Small intestine (tissue), 7 donors: Measurements from ENCODE around the gene KCNIP1. TPM values are rescaled to one million over a fixed set of nuclear protein-coding genes. Genes with fewer than 3 reads are reported as not detected.

Source experiments
- DNase-seq, 2 donors: peaks; one replicate each; pipeline versions ENCODE4 v3.0.0 to v3.0.0-alpha.2; 2013
- FAIRE-seq: peaks from 2 replicates; lab custom pipeline; 2012; peaks lifted over from hg19 to GRCh38; lab: Jason Lieb, UNC
- H3K27ac ChIP-seq, 3 donors: one replicate each; pipeline ENCODE4 v1.5.1; 2013; ENCODE audit warnings: low read length in 2 of 3, mild to moderate bottlenecking in 2 of 3, control low read depth in 1 of 3, inconsistent platforms in 1 of 3, low read depth in 1 of 3, moderate library complexity in 1 of 3
- H3K27me3 ChIP-seq, 3 donors: one replicate each; pipeline ENCODE4 v1.6.1; 2013; ENCODE audit warnings: low read length in 3 of 3, inconsistent platforms in 1 of 3; ENCODE audit not compliant: control insufficient read depth in 3 of 3, insufficient read depth in 3 of 3
- H3K36me3 ChIP-seq, 3 donors: one replicate each; pipeline ENCODE4 v1.6.1; 2013; ENCODE audit warnings: low read length in 3 of 3, inconsistent platforms in 1 of 3, low read depth in 1 of 3, mild to moderate bottlenecking in 1 of 3, moderate library complexity in 1 of 3; ENCODE audit not compliant: control insufficient read depth in 3 of 3, insufficient read depth in 2 of 3
- H3K4me1 ChIP-seq, 3 donors: one replicate each; pipeline ENCODE4 v1.6.1; 2013; ENCODE audit warnings: low read length in 2 of 3, inconsistent platforms in 1 of 3, low read depth in 1 of 3, mild to moderate bottlenecking in 1 of 3, moderate library complexity in 1 of 3; ENCODE audit not compliant: control insufficient read depth in 3 of 3, insufficient read depth in 2 of 3
- H3K4me3 ChIP-seq, 3 donors: one replicate each; pipeline ENCODE4 v1.5.1; 2013; ENCODE audit warnings: low read length in 3 of 3, control low read depth in 1 of 3, inconsistent platforms in 1 of 3, low read depth in 1 of 3, mild to moderate bottlenecking in 1 of 3, moderate library complexity in 1 of 3
- H3K9me3 ChIP-seq, 2 donors: one replicate each; pipeline ENCODE4 v1.6.1; 2013; ENCODE audit warnings: low read depth in 1 of 2, low read length in 1 of 2; ENCODE audit not compliant: control insufficient read depth in 2 of 2, insufficient read depth in 1 of 2
- WGBS, 3 donors: extraction: QIAGEN DNeasy Blood & Tissue Kit; methylation state at CpG; one replicate each; pipeline ENCODE4 v1.1.7; 2013; 5-methylcytosine and 5-hydroxymethylcytosine counted together
- polyA plus RNA-seq, 4 donors: library from polyadenylated mRNA; stranded (reverse) in 3 of 4; unstranded in 1 of 4; fragments of 200-250 nt in 3 of 4; fragments of 120-200 nt in 1 of 4; gene quantifications; one replicate each; pipeline versions ENCODE4 v1.2.1 to v1.2.3, GENCODE V29; 2013
- donor health status: healthy with polysubstance abuse.
- donor health status: control.
- donor health status: control.
- donor health status: Bipolar disorder and iron deficiency.
- donor health status: healthy.

Gene KCNIP1
- polyA plus RNA-seq, 4 donors = 0.21 to 1.0 TPM; not detected in 2

GRCh38 chr5:170678811-170679210, 175.0 kb downstream of the KCNIP1 start:
- Histone ChIP-seq H3K4me3 (no peak overlapping the region), H3K27me3 (peaks cover 0 to 9% (median 6%) of the 10 kb centered on the region in 3 donors), H3K27ac (no peak overlapping the region), H3K36me3 (no peaks in the 10 kb centered on the region), H3K4me1 (no peaks in the 10 kb centered on the region), H3K9me3 (no peaks in the 10 kb centered on the region)
- FAIRE-seq (no peak), DNase-seq (no peak)
- WGBS, 3 donors = 52 to 79% (median 55%) methylated on average over 2 of the region's 2 CpGs

- 1 to 4% (median 2%) methylated on average over 28 of the region's 28 CpGs for WGBS, 3 donors
Observed at GRCh38 chr5:170681013-170681433, 177.2 kb downstream of the KCNIP1 start.

GRCh38 chr5:170691657-170692056, 187.8 kb downstream of the KCNIP1 start:
- no peak overlapping the region for H3K4me3 ChIP-seq
- H3K27me3 ChIP-seq = peaks cover 0 to 7% (median under 1%) of the 10 kb centered on the region in 3 donors
- H3K9me3 ChIP-seq = no peaks in the 10 kb centered on the region
- FAIRE-seq = no peak
- no peaks in the 10 kb centered on the region for H3K36me3 ChIP-seq
- H3K4me1 ChIP-seq = no peaks in the 10 kb centered on the region
- WGBS, 3 donors = 27 to 35% (median 28%) methylated on average over 4 of the region's 4 CpGs
- DNase-seq = no peak
- H3K27ac ChIP-seq = no peak overlapping the region

More at GRCh38 chr5:170681013-170681433, 177.2 kb downstream of the KCNIP1 start:
- H3K4me1 ChIP-seq = no peaks in the 10 kb centered on the region
- no peak for FAIRE-seq
- DNase-seq = peak; percentile 8 to 65
- no peaks in the 10 kb centered on the region for H3K36me3 ChIP-seq
- no peaks in the 10 kb centered on the region for H3K9me3 ChIP-seq
- H3K27ac ChIP-seq = no peak overlapping the region
- peaks cover 0 to 7% (median 6%) of the 10 kb centered on the region in 3 donors for H3K27me3 ChIP-seq
- H3K4me3 ChIP-seq = no peak overlapping the region

- no peak for FAIRE-seq
Observed at GRCh38 chr5:170693701-170694100, 189.9 kb downstream of the KCNIP1 start.

GRCh38 chr5:170694911-170695310, 191.1 kb downstream of the KCNIP1 start:
- WGBS, 3 donors = 24 to 38% (median 32%) methylated on average over 2 of the region's 2 CpGs
- Histone ChIP-seq H3K27ac (no peak overlapping the region), H3K9me3 (no peaks in the 10 kb centered on the region), H3K4me3 (no peak overlapping the region), H3K4me1 (no peaks in the 10 kb centered on the region), H3K36me3 (no peaks in the 10 kb centered on the region), H3K27me3 (peaks cover 0 to 10% (median 3%) of the 10 kb centered on the region in 3 donors)
- DNase-seq (no peak), FAIRE-seq (no peak)

More at GRCh38 chr5:170693701-170694100, 189.9 kb downstream of the KCNIP1 start:
- H3K27me3 ChIP-seq = peaks cover 0 to 10% (median 2%) of the 10 kb centered on the region in 3 donors
- no peaks in the 10 kb centered on the region for H3K4me1 ChIP-seq
- H3K4me3 ChIP-seq = no peak overlapping the region
- WGBS, 3 donors = 34 to 47% (median 41%) methylated on average over 4 of the region's 4 CpGs
- H3K36me3 ChIP-seq = no peaks in the 10 kb centered on the region
- no peak overlapping the region for H3K27ac ChIP-seq
- DNase-seq = no peak
- no peaks in the 10 kb centered on the region for H3K9me3 ChIP-seq

- Histone ChIP-seq H3K36me3 (no peaks in the 10 kb centered on the region), H3K27ac (no peak overlapping the region), H3K9me3 (no peaks in the 10 kb centered on the region), H3K4me3 (no peak overlapping the region), H3K4me1 (no peaks in the 10 kb centered on the region), H3K27me3 (peaks cover 0 to 10% (median 3%) of the 10 kb centered on the region in 3 donors)
- 67 to 80% (median 74%) methylated on average over 2 of the region's 2 CpGs for WGBS, 3 donors
- no peak for DNase-seq
- no peak for FAIRE-seq
Observed at GRCh38 chr5:170697031-170697430, 193.2 kb downstream of the KCNIP1 start.

GRCh38 chr5:170700503-170700902, 196.7 kb downstream of the KCNIP1 start:
- peaks cover 0 to 6% (median 3%) of the 10 kb centered on the region in 3 donors for H3K27me3 ChIP-seq
- no peaks in the 10 kb centered on the region for H3K36me3 ChIP-seq
- no peak overlapping the region for H3K4me3 ChIP-seq
- 81 to 86% (median 83%) methylated on average over 5 of the region's 5 CpGs for WGBS, 3 donors
- FAIRE-seq (no peak), DNase-seq (no peak)
- H3K4me1 ChIP-seq = no peaks in the 10 kb centered on the region
- H3K27ac ChIP-seq = no peak overlapping the region
- no peaks in the 10 kb centered on the region for H3K9me3 ChIP-seq

GRCh38 chr5:170701334-170701733, 197.5 kb downstream of the KCNIP1 start:
- H3K27ac ChIP-seq = no peak overlapping the region
- no peaks in the 10 kb centered on the region for H3K36me3 ChIP-seq
- FAIRE-seq = no peak
- no peaks in the 10 kb centered on the region for H3K9me3 ChIP-seq
- H3K4me3 ChIP-seq = no peak overlapping the region
- peaks cover 0 to 6% (median 3%) of the 10 kb centered on the region in 3 donors for H3K27me3 ChIP-seq
- no peaks in the 10 kb centered on the region for H3K4me1 ChIP-seq
- no peak for DNase-seq
- WGBS, 3 donors = 64 to 68% (median 68%) methylated on average over 6 of the region's 6 CpGs
